Measurements from ENCODE around the gene SLC22A4.

The SLC22A4 gene

DNA sequence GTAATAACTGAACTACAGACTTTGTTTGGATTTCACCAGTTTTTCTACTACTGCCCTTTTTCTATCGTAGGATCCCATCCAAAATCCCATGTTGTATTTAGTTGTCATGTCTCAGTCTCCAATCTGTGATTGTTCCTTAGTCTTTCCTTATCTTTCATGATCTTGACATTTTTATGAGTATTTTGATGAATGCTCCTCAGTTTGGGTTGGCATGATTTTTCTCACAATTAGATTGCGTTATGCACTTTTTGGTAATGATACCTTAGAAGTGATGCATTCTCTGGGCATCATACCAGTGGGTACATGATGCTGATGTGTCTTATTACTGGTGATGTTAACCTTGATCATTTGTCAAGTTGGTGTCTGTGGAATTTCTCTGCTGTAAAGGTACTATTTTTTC lies 5.7 kb downstream of the SLC22A4 start:
- no peak for DNase-seq (ENCODE audit: low read depth in 3 of 3)

DNA sequence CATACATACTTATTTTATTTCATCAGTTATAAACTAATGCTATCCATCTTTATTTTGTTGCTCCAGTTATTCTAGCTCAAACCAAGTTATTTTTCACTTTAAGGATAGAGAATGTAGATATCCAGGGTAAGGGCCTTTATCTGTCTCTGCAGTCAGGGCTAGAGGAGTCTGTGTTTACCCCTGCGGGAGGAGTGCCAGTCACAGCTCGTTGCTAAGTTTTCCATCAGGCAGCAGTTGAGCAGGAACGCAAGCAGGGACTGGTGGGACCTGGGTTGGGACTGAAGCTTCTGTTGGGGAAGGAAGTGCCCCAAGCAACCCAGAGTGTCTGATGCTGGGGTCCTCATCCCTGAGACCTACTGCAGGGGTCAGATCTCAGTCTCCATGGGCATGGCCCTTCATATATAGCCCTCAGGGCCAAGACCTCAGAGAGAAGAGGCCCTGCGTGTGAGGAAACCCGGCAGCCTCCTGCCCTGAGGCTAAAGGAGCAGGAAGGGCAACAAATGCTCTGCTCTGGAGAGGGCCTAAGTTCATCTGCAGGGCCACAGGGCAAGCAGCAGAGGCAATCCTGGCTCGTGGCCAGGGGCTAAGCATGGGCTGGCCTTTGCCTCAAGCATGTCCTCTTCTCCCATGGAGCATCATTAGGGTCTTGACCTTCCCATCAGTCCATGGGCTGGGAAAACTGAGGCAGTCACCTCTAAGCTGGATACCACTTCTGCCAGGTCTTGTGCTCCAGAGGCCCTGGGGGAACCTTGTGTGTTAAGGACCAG lies 6.6 kb downstream of the SLC22A4 start:
- DNase-seq (ENCODE audit: low read depth in 3 of 3) = no peak

DNA sequence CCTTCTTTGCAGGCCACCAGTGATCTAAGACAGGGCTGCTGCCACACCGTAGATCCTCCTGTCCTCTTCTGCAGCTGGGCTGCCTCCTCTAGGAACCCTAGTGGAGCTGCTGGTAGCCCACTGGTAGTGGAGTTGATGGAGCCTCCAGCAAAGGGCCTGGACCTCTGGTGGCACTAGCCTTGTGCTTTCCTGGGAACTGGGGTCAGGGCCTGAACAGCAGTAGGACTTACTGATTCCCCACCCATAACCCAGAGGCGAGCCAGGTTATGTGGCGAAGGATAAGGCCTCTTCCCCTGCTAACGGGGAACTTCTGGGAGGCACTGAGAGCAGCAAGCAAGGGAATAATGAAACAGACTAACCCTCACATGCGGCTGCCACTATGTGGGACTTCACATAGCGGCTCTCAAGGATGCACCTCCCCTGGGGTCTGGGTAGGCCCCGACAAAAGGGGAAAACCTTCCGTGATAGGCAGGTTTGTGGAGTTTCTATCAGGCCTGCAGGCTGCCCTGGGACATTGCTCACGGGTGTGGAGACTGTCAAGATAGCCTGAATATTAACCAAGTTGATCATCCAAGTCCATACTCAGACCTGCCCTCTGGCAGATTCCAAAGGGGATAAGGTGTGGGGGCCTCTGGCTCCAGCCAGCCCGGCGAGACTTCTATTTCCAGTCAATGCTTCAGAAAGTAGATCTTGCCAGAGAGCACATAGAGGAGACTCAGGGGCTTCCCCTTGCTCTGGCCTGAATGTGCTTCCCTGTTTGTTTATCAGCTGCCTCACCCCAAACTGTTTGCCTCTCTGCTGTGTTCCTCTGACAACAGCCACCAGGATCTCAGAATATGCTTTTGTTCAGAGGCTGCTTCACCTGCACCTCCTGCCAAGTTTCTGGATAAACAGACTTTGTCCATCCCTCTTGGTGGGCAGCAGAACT lies 7.4 kb downstream of the SLC22A4 start:
- DNase-seq (ENCODE audit: low read depth in 3 of 3) = no peak

DNA sequence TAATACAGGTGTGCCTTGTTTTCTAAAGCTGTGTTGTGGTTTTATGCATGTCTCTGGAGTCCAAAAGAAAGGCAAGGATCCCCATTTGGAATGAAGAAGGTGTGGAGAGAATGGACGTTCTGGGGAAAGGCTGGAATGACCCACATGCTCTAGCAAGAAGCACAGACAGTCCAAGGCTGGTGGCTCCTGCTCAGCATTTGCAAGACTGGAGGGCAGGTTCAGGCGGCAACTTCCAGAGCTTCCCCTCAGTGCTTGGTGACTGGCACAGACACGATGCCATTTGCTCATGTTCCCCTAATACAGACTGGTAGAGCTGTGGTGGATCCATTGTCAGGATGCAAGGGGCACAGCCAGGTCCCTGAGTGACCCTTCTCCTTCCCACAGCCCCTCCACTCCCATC lies 8.2 kb downstream of the SLC22A4 start:
- no peak for DNase-seq (ENCODE audit: low read depth in 3 of 3)

DNA sequence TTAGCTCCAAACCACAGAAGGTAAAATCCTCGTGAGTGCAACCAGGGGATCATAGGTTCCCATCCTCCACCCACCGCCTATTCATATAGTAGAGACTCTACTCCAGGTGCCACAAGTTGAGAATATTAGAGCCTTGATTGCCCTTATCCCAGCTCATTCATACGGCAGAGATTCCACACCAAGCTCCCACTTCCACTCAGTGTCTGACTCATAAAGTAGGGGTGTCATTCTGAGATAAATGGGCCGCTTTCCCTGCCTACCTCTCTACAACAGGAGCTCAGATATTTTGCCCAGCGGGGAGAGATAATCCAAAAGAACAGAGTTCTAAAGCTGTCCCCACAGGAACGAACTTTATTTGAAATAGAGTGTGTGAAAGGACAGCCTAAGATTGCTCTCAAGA lies 9.4 kb downstream of the SLC22A4 start:
- no peak for DNase-seq (ENCODE audit: low read depth in 3 of 3)

DNA sequence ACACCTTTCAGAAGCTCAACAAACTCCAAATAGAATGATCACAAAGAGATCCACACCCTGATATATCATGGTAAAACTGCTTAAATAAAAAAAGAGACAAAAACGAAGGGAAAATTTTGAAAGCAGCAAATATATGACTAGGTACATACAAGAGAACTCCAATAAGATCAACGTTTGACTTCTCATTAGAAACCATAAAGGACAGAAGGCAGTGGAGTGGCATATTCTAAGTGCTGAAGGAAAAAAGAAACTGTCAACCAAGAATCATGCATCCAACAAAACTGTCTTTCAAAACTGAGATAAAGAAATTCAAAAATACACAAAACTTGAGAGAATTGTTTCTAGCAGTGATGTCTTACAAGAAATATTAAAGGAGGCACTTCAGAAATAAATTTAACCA lies 11.2 kb downstream of the SLC22A4 start:
- DNase-seq (ENCODE audit: low read depth in 3 of 3) = no peak

DNA sequence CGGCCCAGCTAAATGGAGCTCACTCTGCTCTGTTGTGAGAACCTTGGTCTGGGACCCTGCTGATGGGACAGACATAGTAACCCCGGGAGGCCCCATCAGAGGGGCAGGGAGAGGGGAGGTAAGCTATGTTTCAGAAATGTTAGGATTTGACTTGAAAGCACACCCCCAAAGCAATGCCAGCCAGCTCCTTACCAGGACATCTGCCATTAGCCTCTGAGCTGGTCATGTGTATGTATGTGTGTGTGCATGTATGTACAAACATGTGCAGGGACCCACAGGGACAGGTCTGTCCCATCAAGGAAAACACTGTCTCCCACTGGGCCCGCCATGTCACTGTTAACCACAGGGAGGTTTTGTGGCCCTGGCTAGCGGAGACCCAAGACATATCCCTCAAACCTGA lies 14.5 kb downstream of the SLC22A4 start:
- no peak for DNase-seq (ENCODE audit: low read depth in 3 of 3)

DNA sequence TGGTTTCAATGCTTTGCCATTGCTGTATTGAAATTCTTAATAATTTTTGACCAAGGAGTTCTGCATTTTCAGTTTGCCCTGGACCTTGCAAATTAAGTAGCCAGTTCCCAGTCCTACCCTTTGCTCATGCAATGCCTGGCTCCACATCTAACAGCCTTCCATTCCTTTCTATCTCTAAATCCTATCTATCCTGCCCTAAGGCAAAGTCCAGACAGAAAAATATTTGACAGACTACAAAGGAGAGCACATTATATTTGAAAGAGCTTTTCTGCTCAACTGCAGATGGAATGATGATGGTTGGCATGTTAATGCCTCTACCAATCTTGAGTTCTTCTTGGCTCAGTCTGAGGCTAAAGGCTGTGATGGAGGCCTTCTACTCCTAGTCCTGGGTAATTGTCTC lies 15.5 kb downstream of the SLC22A4 start:
- DNase-seq (ENCODE audit: low read depth in 3 of 3) = no peak

DNA sequence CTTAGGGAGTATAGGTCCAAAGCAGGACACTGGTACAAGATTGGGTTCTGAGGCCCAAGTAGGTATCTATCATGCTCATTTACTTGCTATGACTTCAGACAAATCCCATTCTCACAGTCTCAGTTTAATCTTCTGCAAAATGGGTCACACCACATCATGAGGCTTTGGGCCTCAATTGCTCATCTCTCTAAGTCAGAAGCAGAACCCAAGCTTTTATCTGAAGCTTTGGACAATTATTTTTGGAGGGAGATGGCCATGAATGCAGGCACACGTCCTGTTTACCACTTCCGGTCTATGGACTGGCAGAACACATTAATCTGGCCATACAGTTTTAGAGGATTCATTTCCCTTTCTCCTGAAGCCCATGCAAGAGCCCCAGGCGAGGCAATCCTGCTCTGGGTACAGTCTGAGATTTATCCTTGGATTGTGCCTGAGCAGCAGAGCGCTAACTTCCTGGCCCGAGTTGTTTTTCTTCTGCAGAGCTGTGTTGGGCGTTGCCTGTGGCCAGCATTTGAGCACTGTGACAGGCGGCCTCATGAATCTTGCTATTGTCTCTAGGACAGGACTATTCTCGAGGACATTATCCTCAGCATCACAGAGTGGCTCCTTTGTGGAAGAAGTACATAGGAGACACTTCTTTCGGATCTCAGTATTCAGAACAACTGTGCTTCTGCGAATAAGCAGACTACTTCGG lies 16.1 kb downstream of the SLC22A4 start:
- no peak for DNase-seq (ENCODE audit: low read depth in 3 of 3)

DNA sequence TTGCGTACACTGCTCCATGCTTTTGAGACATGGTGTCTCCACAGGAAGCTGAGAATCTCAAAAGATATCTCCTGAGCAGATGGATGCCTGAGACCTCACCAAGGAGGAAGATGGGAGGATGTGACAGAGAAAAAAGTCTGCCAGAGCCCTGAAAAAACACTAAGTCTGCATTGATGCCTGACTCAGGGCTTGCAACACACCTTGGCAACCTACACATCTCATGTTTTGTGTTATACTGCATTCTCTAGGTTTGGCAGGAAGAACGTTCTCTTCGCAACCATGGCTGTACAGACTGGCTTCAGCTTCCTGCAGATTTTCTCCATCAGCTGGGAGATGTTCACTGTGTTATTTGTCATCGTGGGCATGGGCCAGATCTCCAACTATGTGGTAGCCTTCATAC lies 19.2 kb downstream of the SLC22A4 start:
- DNase-seq (ENCODE audit: low read depth in 3 of 3) = no peak

DNA sequence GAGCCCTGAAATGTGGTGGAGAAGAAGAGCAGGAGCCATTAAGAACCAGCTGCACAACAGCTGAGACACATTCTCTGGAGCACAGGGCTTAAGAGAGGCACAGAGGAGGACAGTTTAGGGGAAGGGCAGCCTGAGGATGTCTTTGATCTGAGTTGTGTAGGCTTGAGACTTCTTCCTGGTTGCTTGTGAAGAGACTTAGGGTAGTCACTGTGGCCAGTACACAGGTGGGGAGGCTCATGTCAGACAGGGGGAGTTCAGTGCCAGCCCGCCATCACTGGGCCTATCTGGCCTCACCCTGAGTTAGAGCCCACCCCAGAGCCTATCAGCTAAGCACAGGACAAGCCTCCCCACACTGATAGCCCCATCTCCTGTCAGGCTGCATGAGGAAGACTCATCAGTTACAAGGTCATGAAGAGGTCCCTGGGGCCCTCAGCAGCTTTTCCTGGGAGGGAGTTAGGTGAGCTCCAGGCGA lies 19.8 kb downstream of the SLC22A4 start:
- DNase-seq (ENCODE audit: low read depth in 3 of 3) = no peak

DNA sequence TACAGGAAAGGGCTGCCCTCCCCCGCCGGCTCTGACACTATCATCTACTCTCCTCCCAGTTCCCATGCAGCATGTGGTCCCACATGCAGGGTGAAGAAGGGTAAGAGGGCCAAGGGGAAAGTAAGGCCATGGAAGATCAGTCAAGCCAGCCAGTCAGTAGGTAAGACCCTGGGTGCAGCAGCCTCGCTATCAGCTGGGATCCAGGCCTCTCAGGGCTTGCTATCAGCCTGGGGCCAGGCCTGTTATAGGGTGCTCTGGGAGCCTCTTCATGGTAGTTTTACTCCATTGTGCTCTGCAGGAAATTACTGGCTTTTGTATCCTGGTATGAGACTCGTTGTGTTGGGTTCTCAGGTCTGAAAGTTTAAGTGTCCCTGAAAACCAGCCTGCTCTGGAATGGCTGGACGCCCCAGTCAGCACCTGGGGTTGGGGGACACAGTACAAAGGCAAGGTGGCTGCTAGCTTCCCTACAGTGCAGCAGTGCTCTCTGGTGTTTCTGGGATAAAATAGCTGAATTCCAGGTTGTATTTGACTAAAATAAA lies 21.4 kb downstream of the SLC22A4 start:
- DNase-seq (ENCODE audit: low read depth in 3 of 3) = no peak

DNA sequence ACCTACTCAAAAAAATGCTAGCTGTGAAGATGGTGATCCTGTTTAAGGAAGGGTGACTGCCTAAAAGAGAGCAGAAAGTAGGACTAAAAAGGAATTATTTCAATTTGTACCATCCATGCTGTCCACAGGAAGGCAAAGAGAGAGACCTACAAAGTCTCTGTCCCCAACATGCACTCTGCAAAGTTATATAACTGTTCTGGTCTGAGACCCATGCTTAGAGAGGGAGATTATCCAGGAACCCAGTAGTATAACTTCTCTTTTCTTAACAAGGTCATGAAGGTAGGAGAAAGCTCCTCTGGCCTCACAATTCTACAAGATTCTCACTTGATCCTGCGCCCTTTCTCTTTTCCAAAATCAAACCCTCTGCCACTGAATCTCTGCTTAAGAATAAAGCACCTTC lies 25.8 kb downstream of the SLC22A4 start:
- DNase-seq (ENCODE audit: low read depth in 3 of 3) = no peak

DNA sequence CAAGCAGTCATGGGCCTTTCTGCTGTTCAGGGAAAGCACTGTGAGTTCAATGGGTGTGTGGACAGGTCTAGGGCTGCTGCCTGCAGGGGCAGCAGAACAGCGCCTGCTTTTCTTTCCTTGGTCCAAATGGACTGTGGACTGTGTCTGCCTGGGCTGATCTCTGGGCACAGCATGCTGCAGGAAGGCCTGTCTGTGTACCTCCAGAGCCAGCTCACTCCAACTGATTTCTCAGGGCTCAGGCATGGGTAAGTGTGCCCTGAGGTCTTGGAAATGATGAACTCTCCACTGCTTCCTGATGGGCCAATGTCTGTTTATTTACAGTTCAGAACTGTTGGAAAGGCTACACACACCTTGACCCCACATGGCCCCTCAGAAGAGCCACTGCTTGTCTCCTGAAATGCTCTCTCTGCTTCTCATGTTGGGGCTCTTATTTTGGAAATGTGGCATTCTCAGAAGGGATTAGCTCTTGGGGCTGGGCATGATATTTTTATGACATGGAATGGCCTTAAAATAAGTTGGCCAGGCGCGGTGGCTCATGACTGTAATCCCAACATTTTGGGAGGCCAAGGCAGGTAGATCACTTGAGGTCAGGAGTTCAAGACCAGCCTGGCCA lies 27.0 kb downstream of the SLC22A4 start:
- DNase-seq (ENCODE audit: low read depth in 3 of 3) = no peak

DNA sequence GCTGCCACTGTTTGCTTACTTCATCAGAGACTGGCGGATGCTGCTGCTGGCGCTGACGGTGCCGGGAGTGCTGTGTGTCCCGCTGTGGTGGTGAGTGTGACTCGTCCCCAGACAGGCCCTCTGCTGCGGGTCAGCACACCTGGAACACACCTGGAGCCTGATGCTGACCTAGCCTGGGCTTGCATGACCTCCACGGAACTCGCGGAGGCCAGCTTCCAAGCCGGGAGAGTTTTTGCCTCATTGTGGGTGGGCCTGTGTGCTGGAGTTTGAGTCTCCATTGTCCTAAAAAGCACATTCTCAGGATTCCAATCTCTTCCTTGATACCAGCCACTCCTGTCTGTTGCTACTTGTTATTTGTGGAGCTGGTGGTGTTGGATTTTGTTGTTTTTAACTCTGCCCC lies 28.1 kb downstream of the SLC22A4 start:
- DNase-seq (ENCODE audit: low read depth in 3 of 3) = no peak

DNA sequence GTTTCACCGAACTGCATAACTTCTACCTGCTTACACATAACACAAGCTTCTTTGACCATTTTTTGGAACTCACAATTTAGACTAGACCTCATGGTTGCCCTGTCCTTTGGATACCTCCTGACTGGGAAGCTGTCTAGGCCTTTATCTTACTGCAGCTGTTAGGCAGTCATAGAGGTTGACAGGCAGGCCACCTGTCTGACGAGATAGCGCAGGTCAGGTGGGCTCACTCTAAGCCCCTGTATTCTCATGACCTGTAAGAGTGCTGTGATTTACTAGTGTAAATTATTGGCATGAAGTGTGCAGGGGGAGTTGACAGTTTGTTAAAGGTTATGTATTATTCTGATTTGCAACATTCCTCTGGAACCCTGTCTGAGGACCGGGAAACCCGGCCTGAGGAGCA lies 29.0 kb downstream of the SLC22A4 start:
- no peak for DNase-seq (ENCODE audit: low read depth in 3 of 3)

DNA sequence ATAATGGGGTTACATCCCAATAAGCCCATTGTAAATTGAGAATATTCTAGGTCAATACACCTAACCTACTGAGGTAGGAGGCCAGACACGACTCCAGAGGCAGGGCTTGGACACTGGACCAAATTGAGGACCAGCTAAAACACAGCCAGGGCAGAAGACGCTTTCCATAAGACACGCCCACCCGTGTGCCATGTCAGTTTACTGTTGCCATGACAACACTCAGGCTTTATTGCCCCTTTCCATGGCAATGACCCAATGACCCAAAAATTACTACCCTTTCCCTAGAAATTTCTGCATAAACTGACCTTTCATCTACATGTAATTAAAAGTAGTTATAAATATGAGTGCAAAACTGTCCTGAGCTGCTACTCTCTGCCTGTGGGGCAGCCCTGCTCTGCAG lies 31.5 kb downstream of the SLC22A4 start:
- no peak for DNase-seq (ENCODE audit: low read depth in 3 of 3)

DNA sequence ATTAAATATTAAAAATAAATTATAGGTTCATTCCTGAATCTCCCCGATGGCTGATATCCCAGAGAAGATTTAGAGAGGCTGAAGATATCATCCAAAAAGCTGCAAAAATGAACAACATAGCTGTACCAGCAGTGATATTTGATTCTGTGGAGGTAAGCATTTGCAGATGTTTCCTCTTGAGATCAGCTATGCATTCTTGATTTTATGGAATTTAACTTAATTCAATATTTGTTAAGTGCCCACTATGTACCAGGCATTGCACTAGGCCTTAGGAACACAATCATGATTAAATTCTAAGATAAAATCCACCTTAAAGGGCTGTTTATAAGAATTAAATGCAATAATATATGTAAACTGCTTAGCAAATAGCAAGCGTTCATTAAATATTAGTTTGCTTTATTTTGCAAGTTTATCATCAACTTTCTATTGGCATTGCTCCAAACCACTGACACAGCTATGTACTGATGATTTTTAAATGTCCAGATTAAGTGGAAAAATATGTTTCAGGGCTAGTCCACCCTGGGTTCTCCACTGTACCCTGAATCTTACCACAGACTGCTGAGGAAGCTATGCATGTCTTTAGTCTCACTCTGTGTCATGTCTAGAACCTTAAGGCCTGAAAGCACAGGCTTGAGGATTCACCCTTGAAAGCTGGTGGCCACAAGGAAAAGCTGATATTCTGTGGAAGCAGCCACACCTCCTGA lies 33.2 kb downstream of the SLC22A4 start:
- no peak for DNase-seq (ENCODE audit: low read depth in 3 of 3)

DNA sequence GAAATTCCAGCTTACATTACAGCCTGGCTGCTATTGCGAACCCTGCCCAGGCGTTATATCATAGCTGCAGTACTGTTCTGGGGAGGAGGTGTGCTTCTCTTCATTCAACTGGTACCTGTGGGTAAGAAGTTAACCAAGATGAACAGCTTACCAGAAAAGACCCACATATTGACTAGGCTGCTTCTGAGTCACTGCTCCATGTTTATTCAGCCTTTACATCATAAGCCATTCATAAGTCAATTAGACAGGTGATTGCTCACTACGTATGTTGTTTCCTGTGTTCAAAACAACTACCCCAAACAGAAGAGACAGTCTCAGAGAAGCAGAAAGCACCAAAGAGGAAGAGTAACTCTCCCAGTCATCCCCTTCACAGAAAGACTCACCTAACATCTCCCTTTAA lies 40.6 kb downstream of the SLC22A4 start:
- DNase-seq (ENCODE audit: low read depth in 3 of 3) = no peak

DNA sequence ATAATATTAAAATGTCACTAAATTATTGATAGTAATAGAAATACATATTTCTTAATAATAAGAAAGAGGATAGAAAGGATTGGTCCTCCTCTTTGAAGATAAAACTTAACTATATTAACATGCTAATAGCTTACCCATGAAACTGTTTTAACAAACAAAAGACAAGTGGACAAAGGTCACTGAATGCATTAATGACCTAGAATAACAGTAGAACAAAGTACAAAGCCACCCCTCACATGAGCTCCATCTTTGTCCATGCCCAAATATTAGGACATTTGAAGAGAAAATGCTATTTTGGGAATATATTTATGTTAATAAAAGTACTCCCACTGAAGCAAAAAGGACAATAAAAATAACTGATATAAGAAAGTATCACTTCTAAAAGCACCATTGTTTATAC lies 41.2 kb downstream of the SLC22A4 start:
- no peak for DNase-seq (ENCODE audit: low read depth in 3 of 3)

DNA sequence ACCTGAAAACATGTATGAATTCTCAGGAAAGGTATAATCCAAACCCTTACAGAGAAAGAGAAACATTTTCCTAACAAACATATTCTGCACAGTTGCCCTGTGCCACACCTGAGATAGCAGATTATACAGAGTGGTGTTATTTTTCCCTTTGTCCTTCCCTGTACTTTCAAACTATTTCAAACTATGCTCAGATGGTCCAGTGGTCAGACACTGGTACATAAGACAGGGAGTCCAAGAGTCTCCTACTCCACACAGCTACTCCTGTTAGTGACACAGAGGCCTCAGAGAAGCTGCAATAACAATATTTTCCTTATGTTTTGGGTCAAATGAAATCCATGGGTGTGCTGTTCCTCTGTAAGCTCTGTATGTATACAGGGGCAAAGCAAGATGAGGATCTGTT lies 45.3 kb downstream of the SLC22A4 start:
- no peak for DNase-seq (ENCODE audit: low read depth in 3 of 3)

Data from stimulated activated CD4-positive, alpha-beta T cell treated with anti-CD3 and anti-CD28 coated beads, TNF-alpha, amount 100 ng/mL, for 24 hours (primary cell).